HG02938 (cell line): ENCODE measurements around the gene ARMC9.
"Not testable (repeated sequence)": the region's sequence is repeated elsewhere in the genome, so short reads cannot be mapped to it uniquely, and the experiment has no call there.

Experiments
- ATAC-seq: cut with Tn5 transposase; IDR thresholded peaks from one replicate; pipeline ENCODE4 v1.9.1; 2021; ENCODE audit warnings: mild to moderate bottlenecking, moderate library complexity; ENCODE audit not compliant: unreplicated experiment

Gene ARMC9

DNA sequence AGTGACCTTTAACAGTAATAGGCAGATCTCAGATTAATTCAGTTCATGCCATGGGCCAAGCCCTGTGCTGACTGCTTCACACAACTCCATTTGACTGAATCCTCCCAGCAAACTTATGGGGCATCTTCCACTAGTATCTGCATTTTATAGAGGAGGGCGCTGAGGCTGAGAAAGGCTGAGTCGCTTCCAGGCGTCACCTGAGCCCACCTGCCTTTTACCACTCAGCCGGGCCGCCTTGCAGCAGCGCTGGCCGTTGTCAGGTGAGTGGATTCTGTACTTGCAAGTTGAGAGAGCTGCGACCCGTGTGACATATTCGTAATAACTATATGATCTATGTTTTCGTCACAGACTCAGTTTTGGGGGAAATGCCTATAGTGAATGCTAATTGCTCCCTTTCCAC is 137.8 kb downstream of the ARMC9 start:
- ATAC-seq, result no peak

DNA sequence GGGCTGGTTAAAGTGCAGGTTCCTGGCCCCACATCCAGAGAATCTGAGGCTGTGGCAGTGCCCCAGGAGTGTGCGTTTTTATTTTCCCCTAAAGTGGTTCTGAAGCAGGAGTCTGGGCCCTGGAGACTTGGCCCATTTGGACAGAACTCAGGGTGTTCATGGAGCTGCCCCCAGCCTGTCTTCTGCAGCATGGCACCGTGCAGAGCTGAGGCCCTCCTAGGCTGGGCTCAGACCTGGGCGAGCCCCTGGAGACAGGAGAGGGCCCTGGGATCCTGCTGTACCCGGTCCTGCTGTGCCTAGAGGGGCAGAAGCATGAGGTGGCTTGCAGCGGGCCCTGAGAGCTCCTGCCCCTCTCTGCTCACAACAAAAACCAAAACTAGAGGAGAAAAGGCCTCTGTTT is 138.3 kb downstream of the ARMC9 start:
- no peak for ATAC-seq

DNA sequence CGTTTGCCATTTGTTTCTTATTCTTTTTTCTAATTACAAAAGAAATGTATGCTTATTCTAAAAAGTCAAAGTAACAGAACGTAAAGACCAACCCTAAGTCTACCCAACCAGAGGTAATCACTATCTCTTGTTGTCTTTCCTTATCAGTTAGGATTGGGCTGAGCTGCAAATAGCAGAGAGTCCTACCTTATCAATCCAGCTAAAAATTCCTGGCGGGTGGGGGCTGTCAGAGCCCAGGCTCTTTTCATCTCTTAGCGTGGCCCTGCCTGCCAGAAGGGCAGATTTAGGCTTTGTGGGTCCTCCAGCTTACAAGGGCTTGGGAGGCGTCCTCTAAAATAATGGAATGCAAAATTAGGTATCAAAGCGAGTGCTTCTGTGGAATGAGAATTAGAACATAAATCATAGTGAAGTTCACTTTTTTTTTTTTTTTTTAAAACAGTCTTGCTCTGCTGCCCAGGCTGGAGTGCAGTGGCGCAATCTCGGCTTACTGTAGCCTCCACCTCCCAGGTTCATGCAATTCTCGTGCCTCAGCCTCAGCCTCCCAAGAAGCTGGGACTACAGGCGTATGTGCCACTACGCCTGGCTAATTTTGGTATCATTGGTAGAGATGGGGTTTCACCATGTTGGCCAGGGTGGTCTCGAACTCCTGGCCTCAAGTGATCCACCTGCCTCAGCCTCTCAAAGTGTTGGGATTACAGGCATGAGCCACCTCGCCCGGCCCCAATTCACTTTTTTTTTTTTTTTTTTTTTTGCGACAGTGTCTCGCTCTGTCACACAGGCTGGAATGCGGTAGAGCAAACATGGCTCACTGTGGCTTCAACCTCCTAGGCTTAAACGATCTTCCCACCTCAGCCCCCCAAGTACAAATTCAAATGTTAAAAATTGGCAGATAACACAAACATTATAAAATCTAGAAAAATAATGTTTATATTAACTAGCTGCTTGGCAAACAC is 139.7 kb downstream of the ARMC9 start:
- ATAC-seq, result no peak

DNA sequence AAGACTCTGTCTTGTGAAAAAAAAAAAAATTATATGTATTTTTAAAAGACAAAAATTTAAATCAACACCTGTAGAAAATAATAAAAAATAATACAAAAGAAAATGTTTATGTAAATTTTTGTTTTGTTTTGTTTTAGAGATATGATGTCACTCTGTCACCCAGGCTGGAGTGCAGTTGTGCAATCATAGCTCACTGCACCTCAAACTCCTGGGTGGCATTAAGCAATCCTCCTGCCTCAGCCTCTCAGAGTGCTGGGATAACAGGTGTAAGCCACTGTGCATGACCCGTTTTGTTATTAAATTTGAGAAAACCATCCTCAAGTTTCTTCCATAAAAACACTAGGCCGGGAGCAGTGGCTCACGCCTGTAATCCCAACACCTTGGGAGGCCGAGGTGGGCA is 140.9 kb downstream of the ARMC9 start:
- ATAC-seq, result no peak

DNA sequence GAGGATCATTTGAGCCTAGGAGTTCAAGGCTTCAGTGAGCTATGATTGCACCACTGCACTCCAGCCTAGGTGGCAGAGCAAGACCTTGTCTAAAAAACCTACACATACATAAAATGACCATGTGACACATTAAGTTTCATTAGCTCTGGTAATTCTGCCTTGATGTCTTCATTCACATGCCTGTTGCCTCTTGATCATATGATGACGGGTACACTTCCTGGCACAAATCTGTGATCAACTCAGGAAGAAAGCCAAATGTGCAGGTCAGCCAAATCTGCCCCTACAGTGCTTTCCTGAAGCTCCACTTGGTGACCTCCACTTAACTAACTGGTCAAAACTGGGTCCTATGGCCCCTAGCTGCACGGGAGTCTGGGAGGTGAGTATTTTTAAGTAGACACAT is 142.7 kb downstream of the ARMC9 start:
- ATAC-seq, result no peak

DNA sequence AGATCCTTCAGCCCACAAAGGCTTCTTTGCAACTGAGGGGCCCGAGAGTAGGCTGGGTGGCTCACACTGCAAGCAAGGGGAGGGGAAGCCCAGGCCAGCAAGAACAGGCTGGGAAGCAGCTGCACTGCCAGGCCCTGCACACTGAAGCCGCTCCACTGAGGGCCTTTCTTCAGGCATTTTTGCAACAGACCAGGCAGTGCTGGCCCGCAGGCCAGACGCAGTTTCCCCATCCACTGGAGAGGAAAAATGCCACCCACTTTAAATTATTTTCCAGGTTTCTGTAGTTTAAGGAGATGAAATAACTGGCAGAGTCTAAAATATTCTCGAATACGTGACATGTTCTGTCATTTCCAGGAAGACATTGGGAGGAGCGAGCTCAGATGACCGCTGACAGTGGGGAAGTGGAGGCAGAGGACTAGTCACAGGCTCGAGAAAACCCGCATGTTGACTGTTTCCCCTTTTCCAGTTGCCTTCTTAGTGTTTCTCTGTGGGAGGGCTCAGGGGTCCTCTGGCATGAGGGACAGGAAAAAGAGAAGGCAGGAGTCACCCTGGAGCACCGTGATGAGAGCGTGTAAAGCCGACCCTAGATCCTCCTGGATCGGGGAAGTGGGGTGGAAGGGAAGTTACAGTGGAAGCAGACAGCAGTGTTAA is 143.8 kb downstream of the ARMC9 start:
- ATAC-seq, result no peak

DNA sequence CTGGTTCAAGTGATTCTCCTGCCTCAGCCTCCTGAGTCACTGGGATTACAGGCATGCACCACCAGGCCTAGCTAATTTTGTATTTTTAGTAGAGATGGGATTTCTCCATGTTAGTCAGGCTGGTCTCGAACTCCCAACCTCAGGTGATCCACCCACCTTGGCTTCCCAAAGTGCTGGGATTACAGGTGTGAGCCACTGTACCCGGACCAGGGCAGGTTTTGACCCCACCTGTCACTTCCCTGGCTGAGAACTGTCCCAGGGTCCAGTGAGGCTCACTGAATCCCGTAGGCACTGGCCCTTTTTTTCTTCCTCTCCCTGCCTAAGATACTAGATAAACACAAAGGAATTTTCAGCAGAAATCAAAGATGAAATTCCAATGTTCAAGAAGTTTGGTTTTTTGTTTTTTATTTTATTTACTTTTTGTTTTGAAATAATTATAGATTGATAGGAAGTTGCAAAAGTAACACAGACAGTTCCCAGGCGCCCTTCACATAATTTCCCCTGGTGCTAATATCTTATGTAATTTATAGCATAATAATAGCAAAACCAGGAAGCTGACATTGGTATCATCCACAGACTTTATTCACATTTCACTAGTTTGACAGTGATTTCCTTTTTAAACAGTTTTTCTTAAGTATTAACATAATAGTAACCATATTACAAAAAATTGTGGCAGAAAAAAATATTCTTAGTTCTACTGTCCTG is 144.7 kb downstream of the ARMC9 start:
- no peak for ATAC-seq

DNA sequence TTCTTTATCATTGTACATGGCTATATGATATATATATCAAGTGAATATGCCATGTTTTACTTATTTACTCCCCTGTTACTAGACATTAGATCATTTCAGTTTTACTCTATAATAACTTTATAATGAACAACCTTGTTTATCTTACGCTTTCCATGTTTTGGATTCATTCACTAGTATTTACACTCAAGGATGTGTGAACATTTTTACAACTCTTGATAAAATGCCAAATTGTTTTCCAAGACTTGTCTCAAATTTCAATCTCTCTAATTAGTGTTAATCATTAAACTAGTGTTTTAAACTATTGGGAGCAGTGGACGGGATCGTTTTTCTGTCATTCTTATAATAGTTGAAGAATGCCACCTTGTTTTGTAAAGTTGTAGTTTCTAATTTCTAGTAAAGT is 145.6 kb downstream of the ARMC9 start:
- no peak for ATAC-seq

DNA sequence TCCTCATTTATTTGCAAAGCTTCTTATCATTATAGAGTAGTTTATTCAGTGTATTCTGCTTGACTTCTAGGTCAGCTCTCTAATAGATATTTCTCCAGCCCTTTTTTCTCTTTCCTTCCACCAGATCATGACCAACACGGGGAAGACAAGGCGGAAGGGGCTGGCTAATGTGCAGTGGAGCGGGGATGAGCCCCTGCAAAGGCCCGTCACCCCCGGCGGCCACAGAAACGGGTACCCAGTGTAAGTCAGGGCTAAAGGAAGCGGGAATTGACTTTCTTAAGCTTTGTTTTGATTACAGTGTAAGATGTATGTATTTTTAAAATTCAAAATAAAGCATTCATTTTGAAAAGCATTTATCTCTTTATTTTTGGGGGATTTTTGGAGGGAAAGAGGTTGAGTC is 146.4 kb downstream of the ARMC9 start:
- ATAC-seq, result no peak

DNA sequence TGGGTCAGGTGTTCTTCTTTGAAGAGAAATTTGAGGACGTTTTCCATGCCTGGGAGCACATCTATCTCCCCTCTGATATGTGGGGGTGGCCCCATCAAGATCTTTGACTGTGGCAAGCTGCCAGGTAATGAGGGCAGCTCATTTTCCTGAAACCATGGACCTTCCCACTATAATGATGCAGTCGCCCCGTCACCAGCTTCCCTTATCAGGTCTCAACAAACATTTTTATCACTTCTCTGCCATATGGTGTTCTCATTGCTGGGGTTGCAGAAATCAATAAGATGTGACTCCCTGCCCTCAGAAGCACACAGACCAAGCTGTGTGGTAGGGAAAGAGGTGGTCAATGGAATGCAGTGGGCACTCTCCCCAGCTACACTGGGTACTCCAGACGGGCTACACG is 148.7 kb downstream of the ARMC9 start:
- no peak for ATAC-seq

DNA sequence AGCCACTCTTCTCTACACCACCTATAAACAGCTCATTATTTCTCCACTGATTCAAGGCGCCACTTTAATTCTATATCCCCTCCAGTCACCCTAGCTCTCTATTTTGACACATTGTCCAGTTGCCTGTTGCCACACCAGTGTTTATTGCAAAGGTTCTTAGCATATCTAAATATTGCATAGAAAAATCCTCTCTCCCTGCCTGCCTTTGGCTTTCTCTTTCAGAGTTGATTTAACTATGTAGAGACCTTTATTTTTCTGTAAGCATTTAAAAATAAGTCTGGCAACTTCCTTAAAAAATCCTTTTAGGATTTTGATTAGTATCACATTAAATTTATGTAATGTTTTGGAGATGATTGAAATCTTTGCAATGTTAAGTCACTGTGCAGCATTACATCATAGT is 149.2 kb downstream of the ARMC9 start:
- no peak for ATAC-seq

DNA sequence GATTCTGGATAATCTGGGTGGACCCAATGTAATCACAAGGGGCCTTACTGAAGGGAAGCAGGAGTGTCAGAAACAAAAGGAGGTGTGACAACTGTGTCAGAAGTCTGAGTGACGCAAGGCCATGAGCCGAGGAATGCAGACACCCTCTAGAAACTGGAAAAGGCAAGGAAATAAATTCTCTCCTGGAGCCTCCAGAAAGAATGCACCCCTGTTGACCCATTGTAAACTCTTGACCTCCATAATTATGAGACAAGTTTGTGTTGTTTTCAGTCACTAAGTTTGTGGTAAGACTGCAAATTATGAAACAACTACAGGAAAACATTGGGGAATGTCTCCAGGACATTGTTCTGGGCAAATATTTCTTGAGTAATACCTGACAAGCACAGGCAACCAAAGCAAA is 149.7 kb downstream of the ARMC9 start:
- no peak for ATAC-seq

DNA sequence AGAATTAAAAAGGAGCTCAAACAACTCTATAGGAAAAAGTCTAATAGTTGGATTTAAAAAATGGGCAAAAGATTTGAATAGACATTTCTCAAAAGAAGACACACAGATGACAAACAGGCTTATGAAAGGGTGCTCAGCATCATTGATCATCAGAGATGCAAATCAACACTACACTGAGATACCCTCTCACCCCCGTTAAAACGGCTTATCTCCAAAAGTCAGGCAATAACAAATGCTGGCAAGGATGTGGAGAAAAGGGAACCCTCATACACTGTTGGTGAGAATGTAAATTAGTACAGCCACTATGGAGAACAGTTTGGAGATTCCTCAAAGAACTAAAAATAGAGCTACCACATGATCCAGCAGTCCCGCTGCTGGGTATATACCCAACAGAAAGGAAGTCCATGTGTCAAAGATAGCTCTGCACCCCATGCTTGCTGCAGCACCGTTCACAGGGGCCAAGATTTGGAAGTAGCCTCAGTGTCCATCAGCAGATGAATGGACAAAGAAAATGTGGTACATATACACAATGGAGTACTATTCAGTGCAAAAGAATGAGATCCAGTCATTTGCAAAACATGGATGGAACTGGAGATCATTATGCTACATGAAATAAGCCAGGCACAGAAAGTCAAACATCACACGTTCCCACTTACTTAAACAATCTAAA is 150.4 kb downstream of the ARMC9 start:
- ATAC-seq, result no peak

DNA sequence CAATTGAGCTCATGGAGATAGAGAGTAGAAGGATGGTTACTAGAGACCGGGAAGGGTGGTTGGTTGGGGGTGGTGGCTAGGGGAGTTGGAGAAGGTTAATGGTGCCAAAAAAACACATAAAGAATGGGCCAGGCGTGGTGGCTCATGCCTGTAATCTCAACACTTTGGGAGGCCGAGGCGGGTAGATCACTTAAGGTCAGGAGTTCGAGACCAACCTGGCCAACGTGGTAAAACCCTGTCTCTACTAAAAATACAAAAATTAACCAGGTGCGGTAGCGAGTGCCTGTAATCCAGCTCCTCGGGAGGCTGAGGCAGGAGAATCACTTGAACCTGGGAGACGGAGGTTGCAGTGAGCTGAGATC is 150.9 kb downstream of the ARMC9 start:
- not testable (repeated sequence) for ATAC-seq

DNA sequence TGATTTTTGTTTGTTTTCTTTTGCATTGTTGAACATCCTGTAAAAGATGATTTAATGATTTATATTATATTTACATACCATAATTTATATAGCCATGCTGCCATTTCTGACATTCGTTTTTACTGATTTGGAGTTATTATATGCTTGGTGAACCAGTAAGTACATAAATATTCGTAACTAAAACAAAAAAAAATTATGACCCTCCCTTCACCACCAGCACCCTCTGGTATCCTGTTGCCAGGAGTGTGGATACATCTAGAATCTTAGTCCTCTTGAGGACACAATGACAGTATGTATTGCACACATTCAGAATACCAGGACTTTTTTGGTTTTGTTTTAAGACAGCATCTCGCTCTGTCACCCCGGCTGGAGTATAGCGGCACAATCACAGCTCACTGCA is 153.2 kb downstream of the ARMC9 start:
- ATAC-seq, result no peak

DNA sequence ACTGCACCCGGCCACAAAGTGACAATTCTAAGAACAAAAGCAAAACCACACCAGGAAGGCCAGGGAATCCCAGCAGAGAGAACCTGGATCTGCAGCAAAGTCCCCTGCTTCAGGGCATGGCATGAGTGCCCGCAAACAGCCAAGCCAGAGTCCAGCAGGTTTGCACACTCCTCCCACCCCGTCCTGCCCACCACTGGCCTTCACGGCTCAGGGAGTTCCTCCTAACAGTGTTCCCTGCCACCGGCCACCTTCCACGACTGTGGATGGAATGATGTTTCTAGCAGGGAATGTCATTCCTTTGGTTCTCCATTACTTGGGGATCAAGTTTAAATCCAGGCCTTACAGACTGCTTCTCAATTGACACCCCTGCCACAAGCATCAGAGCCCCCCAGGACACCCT is 155.0 kb downstream of the ARMC9 start:
- ATAC-seq, result no peak

DNA sequence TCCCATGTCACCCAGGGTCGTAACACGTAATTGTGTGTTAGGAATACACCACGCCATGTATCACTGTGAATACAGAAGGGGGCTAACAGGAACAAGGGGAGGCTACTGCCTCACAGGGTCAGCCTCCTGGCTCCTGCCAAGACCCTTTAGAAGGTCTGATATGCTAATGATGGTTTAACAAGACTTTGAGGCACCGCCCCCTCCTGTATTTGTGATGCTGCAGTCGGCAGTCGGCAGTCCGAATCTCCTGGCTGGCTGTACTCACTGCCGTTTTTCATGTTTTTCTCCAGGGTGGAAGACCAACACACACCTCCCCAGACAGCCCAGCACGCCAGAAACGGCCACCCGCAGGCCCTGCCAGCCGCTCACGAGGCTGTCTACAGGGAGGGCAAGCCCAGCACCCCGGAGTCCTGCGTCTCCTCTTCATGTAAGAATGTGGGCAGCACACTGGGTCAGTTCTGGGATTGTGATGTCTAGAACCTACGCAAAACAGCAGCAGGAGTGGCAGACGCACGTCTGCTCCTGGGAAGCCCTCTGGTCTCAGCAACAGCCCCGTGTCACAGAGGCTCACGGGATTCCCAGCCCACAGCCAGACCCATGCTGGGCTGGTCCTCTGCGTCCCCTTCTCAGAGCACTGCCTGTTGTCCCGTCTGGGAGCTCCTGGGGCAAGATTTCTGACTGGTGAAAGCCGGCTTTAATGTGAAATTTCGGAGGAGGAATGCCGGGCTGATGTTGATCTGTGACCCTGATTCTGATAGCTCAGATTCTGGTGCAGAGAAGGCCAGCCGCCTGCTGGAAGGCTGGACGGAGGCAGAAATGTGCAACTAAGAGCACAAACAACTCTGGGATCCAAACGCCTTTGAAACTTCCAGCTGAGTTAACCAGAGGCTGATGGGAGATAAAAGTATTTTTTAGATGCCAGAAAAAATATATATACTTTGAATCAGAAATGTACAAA is 157.4 kb downstream of the ARMC9 start:
- no peak for ATAC-seq

DNA sequence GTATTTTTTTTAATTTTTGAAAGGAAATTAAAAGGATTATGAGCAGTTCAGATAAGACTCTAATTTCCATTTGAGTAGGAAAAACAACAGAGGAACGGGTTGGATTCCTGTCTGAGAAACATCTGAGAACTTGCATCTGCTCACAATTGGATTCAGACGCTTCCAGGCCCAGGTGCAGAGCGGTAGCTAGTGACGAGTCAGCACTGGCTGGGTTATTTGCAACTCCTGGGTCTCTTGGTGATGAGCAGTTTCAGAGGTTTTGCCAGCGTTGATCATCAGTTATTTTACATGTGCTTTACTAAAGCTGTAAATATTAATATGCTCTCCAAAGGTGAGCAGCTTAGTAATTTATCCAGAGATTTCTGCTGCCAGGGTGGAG is 158.0 kb downstream of the ARMC9 start:
- ATAC-seq, result no peak

DNA sequence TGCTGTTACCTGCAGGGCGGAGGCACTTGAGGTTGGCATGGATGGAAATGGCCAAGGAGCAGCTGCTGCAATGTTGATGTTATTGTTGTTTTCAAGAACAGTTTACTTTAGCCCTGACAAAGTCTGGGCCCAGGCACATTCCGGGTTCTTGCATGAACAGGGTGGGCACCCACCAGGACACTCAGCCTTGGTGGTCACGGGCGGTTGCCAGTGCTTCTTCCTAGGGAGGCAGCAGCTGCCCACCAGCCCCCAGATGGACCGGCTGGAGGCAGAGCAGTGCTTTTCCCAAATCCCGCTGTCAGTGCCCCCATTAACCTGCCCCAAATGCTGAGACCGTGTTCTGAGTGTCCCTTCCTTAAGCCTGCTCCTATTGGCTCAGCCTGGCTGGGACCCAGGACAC is 158.6 kb downstream of the ARMC9 start:
- no peak for ATAC-seq

DNA sequence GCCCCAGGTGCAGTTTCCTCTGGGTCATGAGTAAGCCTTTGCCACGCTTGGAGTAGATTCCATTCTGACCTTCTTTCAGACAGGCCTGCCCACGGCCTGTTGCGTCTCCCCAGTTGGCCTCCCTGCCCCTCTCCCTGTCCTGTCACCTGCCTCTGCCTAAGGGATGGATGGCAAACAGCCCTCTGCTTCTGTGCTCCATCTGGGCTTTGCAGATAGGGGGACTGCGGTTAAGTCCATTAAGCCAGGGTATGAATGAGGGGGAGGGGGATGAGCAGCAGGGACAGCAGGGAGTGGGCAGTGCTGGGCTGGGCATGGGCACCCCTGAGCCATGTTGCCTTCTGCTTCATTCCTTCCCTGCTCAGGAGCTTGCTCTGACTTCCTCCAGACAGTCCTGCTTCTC is 159.5 kb downstream of the ARMC9 start:
- ATAC-seq, result no peak
